GM12875 (cell line): ENCODE data around the gene MRPL10.
"Not testable (repeated sequence)": the region's sequence is repeated elsewhere in the genome, so short reads cannot be mapped to it uniquely, and the experiment has no call there.

ENCODE experiments used
- H3K4me3 ChIP-seq: one replicate; pipeline ENCODE4 v1.5.1; 2011; ENCODE audit warnings: low read depth, low read length, control low read depth
- TF ChIP-seq, protein P1 (sequence below): IDR thresholded peaks from 2 replicates; pipeline ENCODE4 v1.5.1; 2011; ENCODE audit warnings: low read depth, mild to moderate bottlenecking, control low read depth, inconsistent platforms, low read length, moderate library complexity, borderline replicate concordance; ENCODE audit not compliant: insufficient read depth

Gene MRPL10

DNA sequence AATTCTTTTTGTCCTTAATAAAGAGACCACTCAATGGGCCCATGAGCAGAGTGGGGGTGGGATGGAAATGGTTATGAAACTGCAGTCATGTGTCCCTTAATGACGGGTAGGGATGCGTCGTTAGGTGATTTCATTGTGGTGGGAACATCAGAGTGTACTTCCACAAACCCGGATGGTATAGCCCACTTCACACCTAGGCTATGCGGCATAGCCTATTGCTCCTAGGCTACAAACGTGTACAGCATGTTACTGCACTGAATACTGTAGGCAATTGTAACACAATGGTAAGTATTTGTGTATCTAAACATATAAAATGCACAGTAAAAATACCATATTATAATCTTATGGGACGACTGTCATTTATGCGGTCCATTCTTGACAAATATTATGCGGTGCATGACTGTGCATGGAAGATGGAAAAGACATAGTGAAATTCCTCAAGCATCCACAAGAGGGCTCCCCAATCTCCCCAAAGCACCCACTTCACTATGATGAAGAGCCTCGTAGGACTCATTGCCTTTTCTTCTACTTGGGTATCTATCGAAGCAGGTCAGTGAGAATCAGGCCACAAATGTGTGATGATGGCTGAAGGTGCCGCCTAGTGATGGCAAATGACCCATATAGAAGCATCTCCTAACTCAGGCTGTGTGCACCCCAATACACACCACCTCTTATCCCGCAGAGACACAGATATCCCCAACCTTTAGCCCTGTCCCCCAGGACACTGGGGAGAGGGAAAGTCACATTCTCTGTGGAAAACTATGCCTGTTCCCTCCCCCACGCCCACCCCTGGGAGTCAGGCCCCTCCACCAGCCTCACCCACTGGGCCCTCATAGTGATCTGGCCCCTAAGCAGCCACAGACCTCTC is 54.8 kb downstream of the MRPL10 start:
- no peak overlapping the region for H3K4me3 ChIP-seq
- TF ChIP-seq, protein P1, sequence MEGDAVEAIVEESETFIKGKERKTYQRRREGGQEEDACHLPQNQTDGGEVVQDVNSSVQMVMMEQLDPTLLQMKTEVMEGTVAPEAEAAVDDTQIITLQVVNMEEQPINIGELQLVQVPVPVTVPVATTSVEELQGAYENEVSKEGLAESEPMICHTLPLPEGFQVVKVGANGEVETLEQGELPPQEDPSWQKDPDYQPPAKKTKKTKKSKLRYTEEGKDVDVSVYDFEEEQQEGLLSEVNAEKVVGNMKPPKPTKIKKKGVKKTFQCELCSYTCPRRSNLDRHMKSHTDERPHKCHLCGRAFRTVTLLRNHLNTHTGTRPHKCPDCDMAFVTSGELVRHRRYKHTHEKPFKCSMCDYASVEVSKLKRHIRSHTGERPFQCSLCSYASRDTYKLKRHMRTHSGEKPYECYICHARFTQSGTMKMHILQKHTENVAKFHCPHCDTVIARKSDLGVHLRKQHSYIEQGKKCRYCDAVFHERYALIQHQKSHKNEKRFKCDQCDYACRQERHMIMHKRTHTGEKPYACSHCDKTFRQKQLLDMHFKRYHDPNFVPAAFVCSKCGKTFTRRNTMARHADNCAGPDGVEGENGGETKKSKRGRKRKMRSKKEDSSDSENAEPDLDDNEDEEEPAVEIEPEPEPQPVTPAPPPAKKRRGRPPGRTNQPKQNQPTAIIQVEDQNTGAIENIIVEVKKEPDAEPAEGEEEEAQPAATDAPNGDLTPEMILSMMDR = peak; percentile 67; the same call in 1 of the 2 replicates

DNA sequence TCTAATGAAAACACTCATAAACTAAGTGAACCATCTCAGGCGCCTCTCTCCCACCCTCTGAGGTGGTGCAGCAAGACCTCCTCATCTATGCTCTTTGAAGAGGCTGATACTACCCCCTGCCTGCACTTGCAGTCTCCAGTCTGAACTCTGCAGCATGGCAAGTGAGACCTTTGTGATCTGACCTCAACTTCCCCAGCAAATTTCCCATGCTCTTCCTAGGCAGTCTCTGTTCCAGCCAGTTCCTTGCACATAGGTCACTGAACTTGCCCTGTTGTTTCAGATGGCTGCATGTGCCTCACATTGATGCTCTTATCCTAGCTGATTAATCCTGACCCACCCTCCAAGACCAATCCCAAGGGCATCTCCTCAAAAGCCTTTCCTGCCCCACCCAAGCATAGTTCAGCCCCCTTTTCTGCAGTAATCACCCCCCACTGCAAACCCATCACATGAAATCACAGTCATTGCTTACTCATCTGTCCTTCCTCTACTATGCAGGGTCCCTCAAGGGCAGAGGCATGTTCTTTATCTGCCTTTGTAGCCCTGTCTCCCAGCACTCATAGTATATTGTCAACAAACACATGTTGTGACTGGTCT is 56.3 kb downstream of the MRPL10 start:
- TF ChIP-seq, protein P1 = no peak
- H3K4me3 ChIP-seq = no peak overlapping the region

DNA sequence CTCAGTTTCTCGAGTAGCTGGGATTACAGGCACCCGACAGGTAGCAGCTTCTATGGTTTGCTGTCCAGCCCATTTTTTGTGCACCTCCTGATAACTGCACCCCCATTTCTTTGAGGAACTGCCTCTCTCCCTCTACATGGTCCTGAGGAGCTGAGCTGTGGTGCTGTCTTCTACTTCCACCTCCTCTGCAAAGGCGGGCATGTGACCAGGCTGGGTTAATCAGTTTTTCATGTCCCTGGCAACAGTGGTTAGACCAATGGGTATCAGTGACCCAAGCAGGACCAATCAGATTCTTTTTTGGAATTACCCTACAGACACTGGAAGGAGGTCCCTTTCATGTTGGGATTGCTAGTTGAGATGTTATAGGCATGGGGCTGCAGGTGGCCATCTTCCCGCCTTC is 57.0 kb downstream of the MRPL10 start:
- no peak overlapping the region for H3K4me3 ChIP-seq
- TF ChIP-seq, protein P1 = no peak

DNA sequence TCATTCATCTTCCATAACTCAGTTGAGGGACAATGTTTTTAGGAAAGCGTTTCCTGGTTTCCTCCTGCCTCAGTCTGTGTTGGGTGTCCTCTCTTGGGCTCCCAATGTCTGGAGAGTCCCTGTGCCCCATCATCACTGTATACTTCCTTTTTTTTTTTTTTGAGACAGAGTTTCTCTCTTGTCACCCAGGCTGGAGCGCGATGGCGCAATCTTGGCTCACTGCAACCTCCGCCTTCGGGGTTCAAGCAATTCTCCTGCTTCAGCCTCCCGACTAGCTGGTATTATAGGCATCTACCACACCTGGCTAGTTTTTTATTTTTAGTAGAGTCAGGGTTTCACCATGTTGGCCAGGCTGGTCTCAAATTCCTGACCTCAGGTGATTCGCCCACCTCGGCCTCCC is 57.7 kb downstream of the MRPL10 start:
- H3K4me3 ChIP-seq = not testable (repeated sequence)
